Activated naive CD4-positive, alpha-beta T cell treated with anti-CD3 and anti-CD28 coated beads for 36 hours (primary cell): ENCODE data around the gene MDM2. TPM values are rescaled to one million over a fixed set of nuclear protein-coding genes. Genes with fewer than 3 reads are reported as not detected.
"Not testable (repeated sequence)": the region's sequence is repeated elsewhere in the genome, so short reads cannot be mapped to it uniquely, and the experiment has no call there.

Source experiments
- CTCF ChIA-PET: fragments of 350-600 bp; sonication (Branson Sonifier 250); formaldehyde crosslinking; loops from one replicate; lab custom pipeline; 2021; ENCODE audit warnings: antibody characterized with exemption; lab: Charles Lee
- DNase-seq: peaks from one replicate; pipeline ENCODE4 v3.0.0-alpha.2; 2020
- H3K27ac Mint-ChIP-seq: one replicate; pipeline ENCODE4 v1.8.0; 2021; ENCODE audit warnings: mild to moderate bottlenecking, mixed read lengths
- H3K27me3 Mint-ChIP-seq: one replicate; pipeline ENCODE4 v1.8.0; 2021; ENCODE audit warnings: low read depth, mixed read lengths
- H3K36me3 Mint-ChIP-seq: one replicate; pipeline ENCODE4 v1.8.0; 2021; ENCODE audit warnings: low read depth, mixed read lengths
- H3K4me1 Mint-ChIP-seq: one replicate; pipeline ENCODE4 v1.8.0; 2021; ENCODE audit warnings: low read depth, mixed read lengths
- H3K4me3 Mint-ChIP-seq: one replicate; pipeline ENCODE4 v1.8.0; 2021; ENCODE audit warnings: mild to moderate bottlenecking, moderate library complexity, mixed read lengths
- H3K9me3 Mint-ChIP-seq: one replicate; pipeline ENCODE4 v1.8.0; 2021; ENCODE audit warnings: mixed read lengths
- intact Hi-C: fragments of 100-400 bp; cut with micrococcal nuclease; formaldehyde crosslinking; loops from one replicate; pipeline ENCODE4 v1.15.1; 2023
- total RNA-seq, 2 experiments: library from RNA; stranded (reverse); gene quantifications; one replicate each; pipeline ENCODE4 v1.2.3, GENCODE V29; 2021

The MDM2 gene
- total RNA-seq, 2 experiments from 2014 or later, result 165 to 166 TPM

DNA sequence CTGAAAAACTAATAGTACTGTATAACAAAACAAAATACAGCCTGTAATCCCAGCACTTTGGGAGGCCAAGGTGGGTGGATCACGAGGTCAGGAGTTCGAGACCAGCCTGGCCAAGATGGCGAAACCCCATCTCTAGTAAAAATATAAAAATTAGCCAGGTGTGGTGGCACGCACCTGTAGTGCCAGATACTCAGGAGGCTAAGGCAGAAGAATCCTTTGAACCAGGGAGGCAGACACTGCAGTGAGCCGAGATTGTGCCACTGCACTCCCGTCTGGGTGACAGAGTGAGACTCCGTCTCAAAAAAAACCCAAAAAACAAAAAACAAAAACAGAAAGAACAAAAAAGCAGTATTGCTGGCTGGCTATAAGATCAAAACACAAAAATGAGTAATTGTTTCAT, 6.9 kb upstream of the MDM2 start:
- H3K4me3 Mint-ChIP-seq, CTCF ChIA-PET, H3K4me1 Mint-ChIP-seq, H3K27ac Mint-ChIP-seq, intact Hi-C loops, H3K9me3 Mint-ChIP-seq, H3K36me3 Mint-ChIP-seq, H3K27me3 Mint-ChIP-seq, DNase-seq: not testable (repeated sequence)

DNA sequence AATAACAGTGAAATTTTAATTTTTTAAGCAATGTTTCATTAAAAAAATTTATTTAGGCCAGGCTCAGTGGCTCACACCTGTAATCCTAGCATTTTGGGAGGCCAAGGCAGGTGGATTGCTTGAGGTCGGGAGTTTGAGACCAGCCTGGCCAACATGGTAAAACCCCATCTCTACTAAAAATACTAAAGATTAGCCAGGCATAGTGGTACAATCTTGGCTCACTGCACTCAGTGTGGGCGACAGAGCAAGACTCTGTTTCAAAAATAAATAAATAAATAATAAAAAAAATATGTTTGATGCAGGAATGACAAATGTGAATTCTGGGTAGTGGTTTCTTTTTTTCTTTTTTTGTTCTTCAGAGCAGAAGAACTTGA, 5.6 kb upstream of the MDM2 start:
- DNase-seq, H3K36me3 Mint-ChIP-seq, CTCF ChIA-PET, H3K4me1 Mint-ChIP-seq, H3K27ac Mint-ChIP-seq, H3K27me3 Mint-ChIP-seq, H3K4me3 Mint-ChIP-seq, H3K9me3 Mint-ChIP-seq, intact Hi-C loops: not testable (repeated sequence)

DNA sequence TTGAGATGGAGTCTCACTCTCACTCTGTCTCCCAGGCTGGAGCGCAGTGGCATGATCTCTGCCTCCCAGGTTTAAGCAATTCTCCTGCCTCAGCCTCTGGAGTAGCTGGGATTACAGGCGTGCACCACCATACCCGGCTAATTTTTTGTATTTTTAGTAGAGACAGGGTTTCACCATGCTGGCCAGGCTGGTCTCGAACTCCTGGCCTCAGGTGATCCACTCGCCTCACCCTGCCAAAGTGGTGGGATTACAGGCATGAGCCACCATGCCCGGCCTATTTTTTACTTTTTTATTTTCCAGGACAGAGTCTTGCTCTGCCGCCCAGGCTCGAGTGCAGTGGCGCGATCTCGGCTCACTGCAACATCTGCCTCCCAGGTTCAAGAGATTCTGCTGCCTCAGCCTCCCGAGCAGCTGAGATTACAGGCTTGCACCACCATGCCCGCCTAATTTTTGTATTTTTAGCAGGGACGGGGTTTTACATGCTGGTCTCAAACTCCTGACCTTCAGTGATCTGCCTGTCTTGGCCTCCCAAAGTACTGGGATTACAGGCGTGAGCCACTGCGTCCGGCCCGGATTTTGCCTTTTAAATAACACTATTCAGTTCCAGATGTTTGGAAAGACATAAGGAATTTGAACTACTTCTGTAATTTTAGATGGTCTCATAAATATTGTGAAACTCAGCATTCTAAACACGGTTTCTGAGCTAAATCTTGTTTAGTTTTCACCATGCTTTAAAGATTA, 4.9 kb upstream of the MDM2 start:
- H3K27me3 Mint-ChIP-seq, H3K36me3 Mint-ChIP-seq, intact Hi-C loops, H3K27ac Mint-ChIP-seq, H3K4me3 Mint-ChIP-seq, H3K4me1 Mint-ChIP-seq, H3K9me3 Mint-ChIP-seq, DNase-seq: not testable (repeated sequence)
- CTCF ChIA-PET, result interaction anchor here (0.6 kb wide), 1 partner anchor 10 kb away, joined by 3 read pairs; no protein-coding TSS in a partner anchor

DNA sequence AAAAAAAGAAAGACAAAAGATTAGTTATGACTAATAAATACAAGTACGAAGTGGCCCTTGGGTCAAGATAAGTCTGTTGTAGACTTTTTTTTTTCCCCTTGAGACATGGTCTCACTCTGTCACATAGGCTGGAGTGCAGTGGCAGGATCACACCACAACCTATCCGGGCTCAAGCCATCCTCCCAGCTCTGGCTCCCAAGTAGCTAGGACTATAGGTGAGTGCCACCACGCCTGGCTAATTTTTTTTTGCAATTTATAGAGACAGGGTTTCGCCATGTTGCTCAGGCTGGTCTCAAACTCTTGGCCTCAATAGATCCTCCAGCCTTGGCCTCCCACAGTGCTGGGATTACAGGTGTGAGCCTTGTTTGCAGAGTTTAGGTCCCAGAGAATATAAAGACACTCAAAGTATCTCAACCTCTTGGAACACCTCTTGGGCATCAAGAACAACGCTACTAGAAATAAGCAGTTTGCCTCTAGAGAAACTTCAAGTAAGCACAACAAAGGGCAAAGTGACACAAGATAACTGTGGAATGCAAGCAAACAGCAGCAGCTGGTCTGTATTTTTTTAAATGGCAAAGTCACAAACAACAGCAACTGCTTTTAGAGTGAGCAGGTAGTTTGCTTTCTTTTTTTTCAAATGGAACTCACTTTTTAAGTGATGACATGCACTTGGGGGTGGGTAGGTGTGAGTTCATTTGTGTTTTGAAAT, 3.9 kb upstream of the MDM2 start:
- Mint-ChIP-seq H3K4me1 (peaks cover 8% of the 10 kb centered on the region), H3K36me3 (peaks cover 9% of the 10 kb centered on the region), H3K27me3 (no peaks in the 10 kb centered on the region), H3K9me3 (no peaks in the 10 kb centered on the region), H3K27ac (no peak overlapping the region), H3K4me3 (no peak overlapping the region)
- intact Hi-C loops, result no loop called here
- no peak for DNase-seq
- CTCF ChIA-PET, result interaction anchor here (0.6 to 1.3 kb wide), 2 partner anchors 9 to 34 kb away, joined by 3 read pairs; no protein-coding TSS in a partner anchor

DNA sequence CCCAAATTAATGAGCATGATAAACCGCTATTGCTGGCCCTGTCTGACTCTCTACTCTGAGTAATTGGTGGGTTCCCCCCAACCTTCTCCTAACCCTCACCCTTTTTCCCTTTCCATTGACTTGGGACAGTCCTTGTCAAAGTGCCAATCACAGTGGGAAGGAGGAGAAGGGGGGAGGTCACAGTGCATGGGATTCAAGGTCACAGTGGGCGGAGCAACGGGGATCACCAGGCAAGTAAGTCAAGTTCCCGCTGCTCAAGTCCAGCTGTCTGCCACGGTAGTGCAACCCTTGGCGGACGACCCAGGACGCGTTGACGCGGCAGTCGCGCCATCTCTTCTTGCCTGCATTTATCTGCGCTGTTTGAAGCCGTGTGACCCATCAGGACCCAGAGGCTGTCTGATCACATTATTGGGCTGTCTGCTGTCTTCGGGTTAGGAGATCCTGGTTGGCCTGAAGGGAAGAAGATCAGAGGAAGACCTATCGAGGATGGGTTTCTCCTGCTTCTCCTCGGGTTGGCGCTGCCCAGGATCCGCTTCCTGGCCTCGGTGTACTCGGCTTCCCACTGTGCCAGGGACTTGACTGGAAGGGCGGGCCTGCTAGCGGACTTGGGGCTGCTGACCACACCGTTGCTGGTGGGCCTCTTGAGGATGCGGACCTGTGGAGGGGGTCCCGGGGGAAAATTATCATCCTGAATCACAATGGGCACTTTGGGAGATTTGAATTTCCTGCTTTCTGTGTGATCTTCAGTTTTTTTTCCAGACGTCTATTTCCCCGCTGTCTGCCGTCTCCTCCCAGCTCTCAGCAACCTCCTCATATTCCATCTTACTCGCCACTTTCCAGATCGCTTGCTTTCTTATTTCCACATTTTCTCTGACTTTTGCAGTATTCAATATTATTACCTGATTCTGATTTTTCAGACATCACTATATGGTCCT, 3.1 kb upstream of the MDM2 start:
- H3K4me1 Mint-ChIP-seq, result peaks cover 9% of the 10 kb centered on the region
- CTCF ChIA-PET, result interaction anchor here (0.6 to 1.3 kb wide), 2 partner anchors 35 to 430 kb away, joined by 3 read pairs; no protein-coding TSS in a partner anchor
- no peak overlapping the region for H3K4me3 Mint-ChIP-seq
- H3K9me3 Mint-ChIP-seq, result no peaks in the 10 kb centered on the region
- H3K27me3 Mint-ChIP-seq, result no peaks in the 10 kb centered on the region
- intact Hi-C loops, result loop anchor here (5.0 kb wide), 5 partner anchors 173 to 1538 kb away; partner anchors contain the start of gene CAND1
- peaks cover 17% of the 10 kb centered on the region for H3K36me3 Mint-ChIP-seq
- no peak overlapping the region for H3K27ac Mint-ChIP-seq
- no peak for DNase-seq

DNA sequence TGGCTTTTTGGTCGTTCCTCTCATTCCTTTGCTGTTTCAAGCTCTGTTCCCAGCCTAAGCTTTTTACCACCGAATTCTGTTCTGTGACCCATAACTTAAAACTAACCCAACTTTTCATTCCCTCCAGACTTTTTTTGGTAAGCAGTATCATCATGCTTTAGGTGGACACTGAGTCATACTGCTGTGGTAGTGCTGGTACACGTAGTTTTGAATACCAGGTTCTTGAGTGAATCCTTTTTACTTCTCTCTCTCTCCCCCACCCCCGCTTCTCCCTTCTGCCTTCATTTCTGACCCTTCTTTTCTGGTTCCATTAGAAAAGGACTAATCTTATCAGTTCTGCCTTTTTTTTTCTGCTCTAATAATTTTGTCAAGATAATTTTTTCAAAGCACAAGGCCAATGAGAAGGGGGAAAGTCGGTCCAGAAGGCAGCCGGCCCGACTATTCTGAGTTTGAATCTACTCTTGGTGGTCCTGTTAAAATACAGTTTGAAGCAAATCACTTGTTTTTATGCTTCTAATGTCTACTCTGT, 2.3 kb upstream of the MDM2 start:
- Mint-ChIP-seq H3K9me3 (no peaks in the 10 kb centered on the region), H3K4me1 (peaks cover 10% of the 10 kb centered on the region), H3K27me3 (no peaks in the 10 kb centered on the region), H3K4me3 (no peak overlapping the region), H3K36me3 (peaks cover 20% of the 10 kb centered on the region), H3K27ac (no peak overlapping the region)
- no peak for DNase-seq
- CTCF ChIA-PET, result interaction anchor here (0.6 kb wide), 1 partner anchor 431 kb away, joined by 3 read pairs; no protein-coding TSS in a partner anchor
- intact Hi-C loops, result loop anchor here (5.0 kb wide), 5 partner anchors 173 to 1538 kb away; partner anchors contain the start of gene CAND1

DNA sequence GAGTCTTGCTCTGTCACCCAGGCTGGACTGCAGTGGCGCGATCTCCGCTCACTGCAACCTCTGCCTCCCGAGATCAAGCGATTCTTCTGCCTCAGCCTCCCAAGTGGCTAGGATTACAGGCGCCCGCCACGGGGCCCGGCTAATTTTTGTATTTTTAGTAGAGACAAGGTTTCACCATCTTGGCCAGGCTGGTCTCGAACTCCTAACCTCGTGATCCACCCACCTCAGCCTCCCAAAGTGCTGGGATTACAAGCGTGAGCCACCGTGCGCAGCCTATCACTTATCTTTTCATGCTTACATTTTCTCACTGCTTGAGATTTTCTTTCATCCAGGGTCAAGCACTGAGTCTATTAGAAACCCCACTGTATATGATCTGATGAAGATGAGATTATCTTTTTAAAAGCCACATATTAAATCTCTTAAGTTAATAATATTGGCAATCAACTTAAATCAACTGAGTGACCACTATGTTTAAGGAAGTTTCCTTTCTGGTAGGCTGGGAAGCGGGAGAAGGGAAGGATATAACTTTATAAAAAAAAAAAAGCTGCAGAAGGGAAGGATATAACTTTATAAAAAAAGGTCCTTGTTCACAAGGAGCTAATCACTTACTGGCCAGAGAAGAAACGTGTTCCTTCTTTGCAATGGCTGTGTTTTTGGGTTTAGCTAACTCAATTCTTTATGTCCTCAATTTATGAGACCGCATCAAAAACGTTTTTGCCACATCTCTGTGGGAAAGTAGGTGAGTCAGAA, 1.3 kb upstream of the MDM2 start:
- H3K9me3 Mint-ChIP-seq, result no peaks in the 10 kb centered on the region
- H3K27ac Mint-ChIP-seq, result peak overlapping the region; percentile 94
- H3K4me1 Mint-ChIP-seq, result peaks cover 19% of the 10 kb centered on the region
- no peak for DNase-seq
- intact Hi-C loops, result loop anchor here (5.0 kb wide), 5 partner anchors 174 to 1539 kb away; partner anchors contain the start of gene CAND1
- CTCF ChIA-PET, result interaction anchor here (0.6 to 3.1 kb wide), 4 partner anchors 22 to 434 kb away, joined by 3 to 17 read pairs (median 6); no protein-coding TSS in a partner anchor
- H3K36me3 Mint-ChIP-seq, result peaks cover 29% of the 10 kb centered on the region
- peak overlapping the region; percentile 97 for H3K4me3 Mint-ChIP-seq
- H3K27me3 Mint-ChIP-seq, result no peaks in the 10 kb centered on the region

DNA sequence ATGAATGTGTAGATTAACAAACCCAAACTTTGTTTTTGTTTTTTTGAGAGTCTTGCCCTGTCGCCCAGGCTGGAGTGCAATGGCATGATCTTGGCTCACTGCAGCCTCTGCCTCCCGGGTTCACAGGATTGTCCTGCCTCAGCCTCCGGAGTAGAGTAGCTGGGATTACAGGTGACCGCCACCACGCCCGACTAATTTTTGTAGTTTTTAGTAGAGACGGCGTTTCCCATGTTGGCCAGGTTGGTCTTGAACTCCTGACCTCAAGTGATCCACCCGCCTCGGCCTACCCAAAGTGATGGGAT, 752 bp upstream of the MDM2 start:
- CTCF ChIA-PET, result interaction anchor here (0.6 to 3.1 kb wide), 7 partner anchors 12 to 435 kb away, joined by 3 to 17 read pairs (median 3); no protein-coding TSS in a partner anchor
- not testable (repeated sequence) for H3K9me3 Mint-ChIP-seq, DNase-seq, H3K27me3 Mint-ChIP-seq
- H3K4me1 Mint-ChIP-seq, result peaks cover 21% of the 10 kb centered on the region
- peaks cover 31% of the 10 kb centered on the region for H3K36me3 Mint-ChIP-seq
- intact Hi-C loops, result loop anchor here (5.0 kb wide), 5 partner anchors 175 to 1540 kb away; partner anchors contain the start of gene CAND1
- H3K4me3 Mint-ChIP-seq, result peak overlapping the region; percentile 97
- H3K27ac Mint-ChIP-seq, result peak overlapping the region; percentile 94

DNA sequence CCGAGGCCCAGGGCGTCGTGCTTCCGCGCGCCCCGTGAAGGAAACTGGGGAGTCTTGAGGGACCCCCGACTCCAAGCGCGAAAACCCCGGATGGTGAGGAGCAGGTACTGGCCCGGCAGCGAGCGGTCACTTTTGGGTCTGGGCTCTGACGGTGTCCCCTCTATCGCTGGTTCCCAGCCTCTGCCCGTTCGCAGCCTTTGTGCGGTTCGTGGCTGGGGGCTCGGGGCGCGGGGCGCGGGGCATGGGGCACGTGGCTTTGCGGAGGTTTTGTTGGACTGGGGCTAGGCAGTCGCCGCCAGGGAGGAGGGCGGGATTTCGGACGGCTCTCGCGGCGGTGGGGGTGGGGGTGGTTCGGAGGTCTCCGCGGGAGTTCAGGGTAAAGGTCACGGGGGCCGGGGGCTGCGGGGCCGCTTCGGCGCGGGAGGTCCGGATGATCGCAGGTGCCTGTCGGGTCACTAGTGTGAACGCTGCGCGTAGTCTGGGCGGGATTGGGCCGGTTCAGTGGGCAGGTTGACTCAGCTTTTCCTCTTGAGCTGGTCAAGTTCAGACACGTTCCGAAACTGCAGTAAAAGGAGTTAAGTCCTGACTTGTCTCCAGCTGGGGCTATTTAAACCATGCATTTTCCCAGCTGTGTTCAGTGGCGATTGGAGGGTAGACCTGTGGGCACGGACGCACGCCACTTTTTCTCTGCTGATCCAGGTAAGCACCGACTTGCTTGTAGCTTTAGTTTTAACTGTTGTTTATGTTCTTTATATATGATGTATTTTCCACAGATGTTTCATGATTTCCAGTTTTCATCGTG, 612 bp downstream of the MDM2 start:
- CTCF ChIA-PET, result interaction anchor here (1.0 to 3.1 kb wide), 5 partner anchors 9 to 44 kb away, joined by 3 to 17 read pairs (median 8); no protein-coding TSS in a partner anchor
- DNase-seq, result peak; percentile 82
- H3K9me3 Mint-ChIP-seq, result no peaks in the 10 kb centered on the region
- no peaks in the 10 kb centered on the region for H3K27me3 Mint-ChIP-seq
- peaks cover 32% of the 10 kb centered on the region for H3K4me1 Mint-ChIP-seq
- intact Hi-C loops, result loop anchor here (1.0 to 5.0 kb wide), 13 partner anchors 19 to 1541 kb away; partner anchors contain the start of genes CAND1, MDM1, NUP107 and RAP1B
- H3K27ac Mint-ChIP-seq, result peak overlapping the region; percentile 98
- peaks cover 44% of the 10 kb centered on the region for H3K36me3 Mint-ChIP-seq
- peak overlapping the region; percentile 97 for H3K4me3 Mint-ChIP-seq

DNA sequence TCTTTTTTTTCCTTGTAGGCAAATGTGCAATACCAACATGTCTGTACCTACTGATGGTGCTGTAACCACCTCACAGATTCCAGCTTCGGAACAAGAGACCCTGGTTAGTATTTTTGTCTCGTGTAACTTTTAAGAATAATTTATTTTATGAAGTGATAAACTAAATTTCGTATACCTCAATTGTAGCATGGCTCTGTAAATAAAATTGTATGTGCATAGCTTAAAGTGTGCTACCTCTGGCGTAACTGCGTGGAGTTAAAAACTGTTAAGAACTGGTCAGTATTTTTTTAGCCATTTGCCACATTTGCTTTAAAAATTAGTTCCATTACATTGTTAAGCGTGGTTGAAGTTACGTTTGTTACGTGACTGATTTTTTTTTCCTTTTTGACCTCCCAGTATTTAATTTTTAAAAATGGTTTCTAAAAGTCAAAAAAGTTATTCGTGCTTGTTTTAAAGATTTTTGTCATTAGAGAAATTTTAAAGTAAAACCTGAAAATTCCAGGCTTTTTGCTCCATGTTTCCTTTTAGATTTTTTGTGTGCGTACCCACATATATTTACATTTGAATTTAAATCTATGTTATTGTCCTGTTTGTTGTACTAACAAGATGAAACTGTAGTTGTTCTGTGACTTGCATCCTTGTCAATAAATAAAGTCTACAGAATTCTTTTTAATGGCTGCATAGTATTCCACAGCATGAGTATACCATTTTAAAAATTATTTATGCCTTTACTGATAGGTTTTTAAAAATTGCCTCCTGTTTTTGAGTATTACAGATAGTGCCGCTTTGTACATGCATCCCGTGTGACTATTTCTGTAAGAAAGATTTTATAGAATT, 1.4 kb downstream of the MDM2 start:
- Mint-ChIP-seq H3K27ac (peak overlapping the region; percentile 98), H3K9me3 (no peaks in the 10 kb centered on the region), H3K4me3 (peak overlapping the region; percentile 97), H3K4me1 (peaks cover 36% of the 10 kb centered on the region), H3K27me3 (no peaks in the 10 kb centered on the region), H3K36me3 (peaks cover 47% of the 10 kb centered on the region)
- CTCF ChIA-PET, result interaction anchor here (1.2 to 3.1 kb wide), 3 partner anchors 8 to 33 kb away, joined by 3 to 17 read pairs (median 8); no protein-coding TSS in a partner anchor
- no peak for DNase-seq
- intact Hi-C loops, result loop anchor here (2.0 to 5.0 kb wide), 7 partner anchors 153 to 1542 kb away; partner anchors contain the start of gene CAND1
